Measurements from ENCODE around the gene NAB1.
"Not testable (repeated sequence)": the region's sequence is repeated elsewhere in the genome, so short reads cannot be mapped to it uniquely, and the experiment has no call there.

The NAB1 gene

GRCh38 chr2:190649035-190649797, at the start of gene NAB1:
TSS of gene NAB1 (plus strand) at chr2:190649083. CDS start at chr2:190659177, 10,094 bp downstream.
- peak; percentile 45 for DNase-seq (ENCODE audit: low read depth)

GRCh38 chr2:190599546-190600220, 49.2 kb upstream of the NAB1 start:
- no peak for DNase-seq (ENCODE audit: low read depth)

GRCh38 chr2:190600293-190601103, 48.4 kb upstream of the NAB1 start:
- DNase-seq (ENCODE audit: low read depth), result no peak

- DNase-seq (ENCODE audit: low read depth), result no peak
These were observed 45.5 kb upstream of the NAB1 start for GRCh38 chr2:190603374-190603773.

GRCh38 chr2:190607014-190607597, 41.8 kb upstream of the NAB1 start:
- DNase-seq (ENCODE audit: low read depth), result no peak

- DNase-seq (ENCODE audit: low read depth), result no peak
These were observed 41.1 kb upstream of the NAB1 start for GRCh38 chr2:190607657-190608357.

- DNase-seq (ENCODE audit: low read depth), result not testable (repeated sequence)
These were observed 40.0 kb upstream of the NAB1 start for GRCh38 chr2:190608863-190609262.

- not testable (repeated sequence) for DNase-seq (ENCODE audit: low read depth)
These were observed 39.5 kb upstream of the NAB1 start for GRCh38 chr2:190609397-190609796.

GRCh38 chr2:190610528-190610927, 38.4 kb upstream of the NAB1 start:
- DNase-seq (ENCODE audit: low read depth), result not testable (repeated sequence)

GRCh38 chr2:190615555-190616200, 33.2 kb upstream of the NAB1 start:
- no peak for DNase-seq (ENCODE audit: low read depth)

GRCh38 chr2:190618030-190618429, 30.9 kb upstream of the NAB1 start:
- DNase-seq (ENCODE audit: low read depth), result no peak

GRCh38 chr2:190625691-190626090, 23.2 kb upstream of the NAB1 start:
- DNase-seq (ENCODE audit: low read depth), result no peak

GRCh38 chr2:190626641-190627210, 22.2 kb upstream of the NAB1 start:
- DNase-seq (ENCODE audit: low read depth), result no peak

- DNase-seq (ENCODE audit: low read depth), result no peak
These were observed 21.2 kb upstream of the NAB1 start for GRCh38 chr2:190627448-190628412.

GRCh38 chr2:190628591-190629319, 20.1 kb upstream of the NAB1 start:
- DNase-seq (ENCODE audit: low read depth), result no peak

- no peak for DNase-seq (ENCODE audit: low read depth)
These were observed 14.5 kb upstream of the NAB1 start for GRCh38 chr2:190634381-190634780.

GRCh38 chr2:190635781-190636180, 13.1 kb upstream of the NAB1 start:
- no peak for DNase-seq (ENCODE audit: low read depth)

- no peak for DNase-seq (ENCODE audit: low read depth)
These were observed 12.5 kb upstream of the NAB1 start for GRCh38 chr2:190636361-190636760.

- DNase-seq (ENCODE audit: low read depth), result no peak
These were observed 11.6 kb upstream of the NAB1 start for GRCh38 chr2:190637281-190637734.

Measured in stimulated activated CD8-positive, alpha-beta memory T cell treated with anti-CD3 and anti-CD28 coated beads, Interleukin-15, amount 100 ng/mL, for 24 hours (primary cell).